Endothelial cell of umbilical vein (primary cell): ENCODE measurements around the gene ANKRD27. TPM values are rescaled to one million over a fixed set of nuclear protein-coding genes. Genes with fewer than 3 reads are reported as not detected.

ENCODE experiments used
- BruUV-seq: library from RNA; stranded (reverse); fragments of 400-500 nt; replicated peaks from 2 replicates; lab custom pipeline; 2021; lab: Mats Ljungman, UMichigan
- CTCF ChIA-PET: fragments of 300-600, 350-600 bp; sonication (Branson Sonifier 250); formaldehyde crosslinking; loops from one replicate; lab custom pipeline; 2021; ENCODE audit warnings: antibody characterized with exemption, inconsistent platforms; lab: Charles Lee
- POLR2A ChIA-PET: fragments of 300-600, 350-600 bp; sonication (Branson Sonifier 250); formaldehyde crosslinking; loops from one replicate; lab custom pipeline; 2021; ENCODE audit warnings: antibody characterized with exemption, inconsistent platforms; lab: Charles Lee
- DNase-seq: peaks from one replicate; pipeline ENCODE4 v3.0.0-alpha.2; 2011; ENCODE audit warnings: low read depth, low spot score
- FAIRE-seq: peaks from 2 replicates; lab custom pipeline; 2011; peaks lifted over from hg19 to GRCh38; lab: Jason Lieb, UNC
- H2AFZ ChIP-seq: 2 replicates; pipeline ENCODE4 v1.6.0; 2012; ENCODE audit warnings: low read depth, low read length, control low read depth, inconsistent platforms
- H3K27ac ChIP-seq: 2 replicates; pipeline ENCODE4 v1.5.1; 2011; ENCODE audit warnings: low read depth, mild to moderate bottlenecking, control low read depth, low read length, moderate library complexity; ENCODE audit not compliant: insufficient read depth
- H3K27me3 ChIP-seq, 2 experiments: 2 replicates each; pipeline versions ENCODE4 v1.6.0 to v1.6.1; 2011; ENCODE audit warnings: low read length in 2 of 2, mixed read lengths in 1 of 2; ENCODE audit not compliant: control insufficient read depth in 2 of 2, insufficient read depth in 2 of 2
- H3K36me3 ChIP-seq, 2 experiments: 2 replicates in 1 of 2; 3 replicates in 1 of 2; pipeline ENCODE4 v1.5.1; 2011; ENCODE audit warnings: low read length in 2 of 2, mild to moderate bottlenecking in 1 of 2, moderate library complexity in 1 of 2; ENCODE audit not compliant: control insufficient read depth in 2 of 2, insufficient read depth in 2 of 2; ENCODE audit errors: extremely low read depth in 1 of 2
- H3K4me1 ChIP-seq: 3 replicates; pipeline ENCODE4 v1.5.1; 2011; ENCODE audit warnings: mild to moderate bottlenecking, low read length; ENCODE audit not compliant: control insufficient read depth, insufficient read depth; ENCODE audit errors: extremely low read depth
- H3K4me2 ChIP-seq: 2 replicates; pipeline ENCODE4 v1.6.1; 2011; ENCODE audit warnings: low read length, control low read depth, mixed read lengths; ENCODE audit not compliant: insufficient read depth
- H3K4me3 ChIP-seq, 3 experiments: fragments of 200-600 bp in 1 of 3; sonication (generic), shearing (Covaris generic) in 1 of 3; replicated peaks in 1 of 3; 2 replicates each; pipeline ENCODE4 v1.5.1; 2011 to 2016; ENCODE audit warnings: control low read depth in 3 of 3, low read length in 3 of 3, mild to moderate bottlenecking in 2 of 3, inconsistent platforms in 1 of 3, low read depth in 1 of 3, moderate library complexity in 1 of 3; ENCODE audit not compliant: insufficient read depth in 1 of 3
- H3K79me2 ChIP-seq: 2 replicates; pipeline ENCODE4 v1.6.0; 2012; ENCODE audit warnings: low read length, inconsistent platforms; ENCODE audit not compliant: control insufficient read depth, insufficient read depth
- H3K9ac ChIP-seq: replicated peaks from 2 replicates; pipeline ENCODE3; 2011; ENCODE audit warnings: low read length, control low read depth; ENCODE audit not compliant: insufficient read depth; ENCODE audit errors: extremely low read depth
- H3K9me1 ChIP-seq: replicated peaks from 3 replicates; pipeline ENCODE4 v1.6.0; 2011; ENCODE audit warnings: mild to moderate bottlenecking, low read length; ENCODE audit not compliant: control insufficient read depth, insufficient read depth; ENCODE audit errors: extremely low read depth
- H3K9me3 ChIP-seq: replicated peaks from 2 replicates; pipeline ENCODE4 v1.5.1; 2012; ENCODE audit warnings: low read length, inconsistent platforms; ENCODE audit not compliant: control insufficient read depth, insufficient read depth
- H4K20me1 ChIP-seq: replicated peaks from 2 replicates; pipeline ENCODE3; 2011; ENCODE audit warnings: mild to moderate bottlenecking, low read length; ENCODE audit not compliant: control insufficient read depth, insufficient read depth; ENCODE audit errors: extremely low read depth
- CTCF ChIP-seq, 2 donors: IDR thresholded peaks; 1 replicate in 1 of 2; 2 replicates in 1 of 2; pipeline ENCODE4 v1.5.1; 2011; ENCODE audit warnings: low read length in 2 of 2, mild to moderate bottlenecking in 2 of 2, moderate library complexity in 2 of 2, control low read depth in 1 of 2, inconsistent platforms in 1 of 2, low read depth in 1 of 2; ENCODE audit not compliant: insufficient read depth in 1 of 2; ENCODE audit errors: extremely low read depth in 1 of 2
- FOS ChIP-seq: IDR thresholded peaks from 2 replicates; pipeline ENCODE4 v1.6.1; 2011; ENCODE audit warnings: mild to moderate bottlenecking, low read length, moderate library complexity, borderline replicate concordance; ENCODE audit not compliant: insufficient read depth
- GATA2 ChIP-seq: IDR thresholded peaks from 2 replicates; pipeline ENCODE4 v1.7.0; 2011; ENCODE audit warnings: low read depth, mild to moderate bottlenecking, moderate library complexity, mixed read lengths, low read length; ENCODE audit not compliant: insufficient read length, insufficient read depth
- JUN ChIP-seq: IDR thresholded peaks from 2 replicates; pipeline ENCODE4 v1.6.1; 2011; ENCODE audit warnings: borderline replicate concordance, low read depth; ENCODE audit not compliant: insufficient read length, insufficient read depth
- MAX ChIP-seq: IDR thresholded peaks from 2 replicates; pipeline ENCODE4 v1.6.1; 2011; ENCODE audit not compliant: insufficient read depth, insufficient read length
- MYC ChIP-seq: IDR thresholded peaks from one replicate; pipeline ENCODE4 v1.6.1; 2011; ENCODE audit warnings: mild to moderate bottlenecking, low read depth, low read length
- dilution Hi-C: fragments of 300-500 bp; cut with MboI; formaldehyde crosslinking; loops from one replicate; pipeline ENCODE4 v1.15.0; 2019; ENCODE audit warnings: low sequenced_read_pairs; ENCODE audit not compliant: extremely low pct_ligation_motif_present
- intact Hi-C: fragments of 100-400 bp; cut with micrococcal nuclease; formaldehyde crosslinking; loops from one replicate; pipeline ENCODE4 v1.10.0; 2022
- polyA plus RNA-seq, 4 experiments: library from polyadenylated mRNA; depleted of rRNA in 3 of 4; stranded (reverse) in 3 of 4; unstranded in 1 of 4; fragments of >200 nt; gene quantifications; 2 replicates each; pipeline versions ENCODE4 v1.2.1 to v1.2.3, GENCODE V29; 2011 to 2012; ENCODE audit warnings: missing spikeins in 1 of 4
- total RNA-seq: library from RNA; stranded (reverse); gene quantifications from 2 replicates; pipeline ENCODE4 v1.2.3, GENCODE V29; 2021

ANKRD27 gene
- total and polyA plus RNA-seq, 2 donors (not counting 3 experiments of a cell fraction or from before 2014, with no cell fraction given), result 18.3 to 37.4 TPM

GRCh38 chr19:32691952-32692726, 17.2 kb upstream of the ANKRD27 start:
- Histone ChIP-seq H3K4me1 (peaks cover 21% of the 10 kb centered on the region), H3K4me3 (peak overlapping the region; percentile 34 to 57 (median 44)), H2AFZ (peak overlapping the region; percentile 80), H4K20me1 (no peaks in the 10 kb centered on the region), H3K36me3 (no peaks in the 10 kb centered on the region), H3K9me1 (no peaks in the 10 kb centered on the region), H3K4me2 (peak overlapping the region; percentile 81), H3K27ac (peak overlapping the region; percentile 74), H3K79me2 (peaks cover 43% of the 10 kb centered on the region), H3K9ac (peak overlapping the region; percentile 86), H3K9me3 (no peaks in the 10 kb centered on the region), H3K27me3 (no peaks in the 10 kb centered on the region)
- intact Hi-C loops (loop anchor here (1.0 kb wide), 2 partner anchors 17 to 287 kb away; partner anchors contain the start of genes ANKRD27, DPY19L3 and RGS9BP), dilution Hi-C loops (no loop called here)
- DNase-seq, result peak; percentile 83
- no TSS peak for BruUV-seq
- POLR2A ChIA-PET, result no interaction called here
- TF ChIP-seq MAX (peak; percentile 38), MYC (no peak), GATA2 (no peak), CTCF (IDR thresholded peaks at IDR 0.05; ENCODE audit: extremely low read depth in 1 of 2, insufficient read depth in 1 of 2, low read depth in 1 of 2, low read length in 2 of 2) (no peak), FOS (no peak), JUN (no peak)
- peak; percentile 37 for FAIRE-seq
- CTCF ChIA-PET, result interaction anchor here (0.8 to 1.2 kb wide), 4 partner anchors 14 to 92 kb away, joined by 3 to 5 read pairs (median 3); no protein-coding TSS in a partner anchor
